Progenitor cell of endocrine pancreas (in vitro differentiated cells): ENCODE data around the gene PIK3R6. TPM values are rescaled to one million over a fixed set of nuclear protein-coding genes. Genes with fewer than 3 reads are reported as not detected.

ENCODE experiments used
- DNase-seq: peaks from one replicate; pipeline ENCODE4 v3.0.0; 2021; ENCODE audit warnings: low spot score; ENCODE audit not compliant: unreplicated experiment
- H3K27ac Mint-ChIP-seq: 2 replicates; pipeline ENCODE4 v1.8.0; 2021; ENCODE audit warnings: mild to moderate bottlenecking, moderate library complexity, mixed read lengths
- H3K27me3 Mint-ChIP-seq: 2 replicates; pipeline ENCODE4 v1.8.0; 2021; ENCODE audit warnings: mixed read lengths
- H3K36me3 Mint-ChIP-seq: 2 replicates; pipeline ENCODE4 v1.8.0; 2022; ENCODE audit warnings: mixed read lengths; ENCODE audit not compliant: insufficient read depth
- H3K4me1 Mint-ChIP-seq: 2 replicates; pipeline ENCODE4 v1.8.0; 2021; ENCODE audit warnings: low read depth, mixed read lengths
- H3K4me3 Mint-ChIP-seq: 2 replicates; pipeline ENCODE4 v1.8.0; 2021; ENCODE audit warnings: low read depth, mild to moderate bottlenecking, moderate library complexity, mixed read lengths
- H3K9me3 Mint-ChIP-seq: 2 replicates; pipeline ENCODE4 v1.8.0; 2021; ENCODE audit warnings: low read depth, mixed read lengths
- total RNA-seq: library from RNA; stranded (reverse); gene quantifications from 2 replicates; pipeline ENCODE4 v1.2.1, GENCODE V29; 2021
- TF ChIP-seq, protein P1 (sequence below): fragments of 200-600 bp; sonication (generic); IDR thresholded peaks from one replicate; pipeline ENCODE4 v1.5.0; 2021; ENCODE audit warnings: antibody characterized with exemption, mild to moderate bottlenecking; ENCODE audit not compliant: unreplicated experiment

The PIK3R6 gene
- total RNA-seq, 1 donor from 2014 or later = 0.07 TPM

DNA sequence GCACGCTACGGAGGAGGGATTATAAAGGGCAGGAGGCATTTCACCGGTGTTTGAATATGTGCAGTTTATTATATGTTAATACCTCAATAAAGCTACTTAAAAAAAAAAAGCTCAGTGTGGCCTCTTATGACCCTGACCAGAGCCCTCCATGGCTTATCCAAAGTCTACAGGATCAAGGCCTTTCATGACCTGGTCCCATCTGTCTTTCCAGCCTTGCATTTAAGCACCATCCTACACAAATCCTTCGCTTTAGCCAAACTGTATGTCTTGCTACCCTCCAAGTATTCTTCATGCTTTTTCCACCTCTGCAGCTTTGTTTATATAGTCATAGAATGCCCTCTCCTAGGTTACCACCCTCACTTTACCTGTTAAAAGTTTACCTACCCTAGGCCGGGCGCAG is 74.8 kb downstream of the PIK3R6 start:
- peaks cover 10% of the 10 kb centered on the region for H3K36me3 Mint-ChIP-seq
- no peak overlapping the region for H3K4me3 Mint-ChIP-seq

DNA sequence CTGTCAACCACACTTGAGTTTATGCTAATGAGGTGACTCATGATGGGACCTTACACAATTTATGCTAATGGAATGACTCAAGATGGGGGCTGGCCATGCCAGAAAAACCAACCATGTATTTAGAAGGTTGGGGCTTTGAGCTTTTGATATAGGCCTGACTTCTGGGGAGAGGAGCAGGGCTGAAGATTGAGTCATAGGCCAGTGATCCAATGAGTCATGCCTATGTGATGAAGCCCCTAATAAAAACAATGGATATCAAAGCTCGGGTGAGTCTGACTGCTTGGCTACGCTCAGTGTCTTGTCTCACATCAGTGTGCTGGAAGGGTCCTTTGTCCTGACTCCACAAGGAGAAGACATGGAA is 75.6 kb downstream of the PIK3R6 start:
- Mint-ChIP-seq H3K9me3 (peaks cover 6% of the 10 kb centered on the region), H3K27ac (no peak overlapping the region)
- DNase-seq = no peak

More for the DNA sequence above, 74.8 kb downstream of the PIK3R6 start:
- no peak overlapping the region for H3K27ac Mint-ChIP-seq
- no peaks in the 10 kb centered on the region for H3K27me3 Mint-ChIP-seq
- H3K9me3 Mint-ChIP-seq = peaks cover 6% of the 10 kb centered on the region
- no peak for DNase-seq
- H3K4me1 Mint-ChIP-seq = peaks cover 65% of the 10 kb centered on the region
- TF ChIP-seq, protein P1, sequence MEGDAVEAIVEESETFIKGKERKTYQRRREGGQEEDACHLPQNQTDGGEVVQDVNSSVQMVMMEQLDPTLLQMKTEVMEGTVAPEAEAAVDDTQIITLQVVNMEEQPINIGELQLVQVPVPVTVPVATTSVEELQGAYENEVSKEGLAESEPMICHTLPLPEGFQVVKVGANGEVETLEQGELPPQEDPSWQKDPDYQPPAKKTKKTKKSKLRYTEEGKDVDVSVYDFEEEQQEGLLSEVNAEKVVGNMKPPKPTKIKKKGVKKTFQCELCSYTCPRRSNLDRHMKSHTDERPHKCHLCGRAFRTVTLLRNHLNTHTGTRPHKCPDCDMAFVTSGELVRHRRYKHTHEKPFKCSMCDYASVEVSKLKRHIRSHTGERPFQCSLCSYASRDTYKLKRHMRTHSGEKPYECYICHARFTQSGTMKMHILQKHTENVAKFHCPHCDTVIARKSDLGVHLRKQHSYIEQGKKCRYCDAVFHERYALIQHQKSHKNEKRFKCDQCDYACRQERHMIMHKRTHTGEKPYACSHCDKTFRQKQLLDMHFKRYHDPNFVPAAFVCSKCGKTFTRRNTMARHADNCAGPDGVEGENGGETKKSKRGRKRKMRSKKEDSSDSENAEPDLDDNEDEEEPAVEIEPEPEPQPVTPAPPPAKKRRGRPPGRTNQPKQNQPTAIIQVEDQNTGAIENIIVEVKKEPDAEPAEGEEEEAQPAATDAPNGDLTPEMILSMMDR = no peak

DNA sequence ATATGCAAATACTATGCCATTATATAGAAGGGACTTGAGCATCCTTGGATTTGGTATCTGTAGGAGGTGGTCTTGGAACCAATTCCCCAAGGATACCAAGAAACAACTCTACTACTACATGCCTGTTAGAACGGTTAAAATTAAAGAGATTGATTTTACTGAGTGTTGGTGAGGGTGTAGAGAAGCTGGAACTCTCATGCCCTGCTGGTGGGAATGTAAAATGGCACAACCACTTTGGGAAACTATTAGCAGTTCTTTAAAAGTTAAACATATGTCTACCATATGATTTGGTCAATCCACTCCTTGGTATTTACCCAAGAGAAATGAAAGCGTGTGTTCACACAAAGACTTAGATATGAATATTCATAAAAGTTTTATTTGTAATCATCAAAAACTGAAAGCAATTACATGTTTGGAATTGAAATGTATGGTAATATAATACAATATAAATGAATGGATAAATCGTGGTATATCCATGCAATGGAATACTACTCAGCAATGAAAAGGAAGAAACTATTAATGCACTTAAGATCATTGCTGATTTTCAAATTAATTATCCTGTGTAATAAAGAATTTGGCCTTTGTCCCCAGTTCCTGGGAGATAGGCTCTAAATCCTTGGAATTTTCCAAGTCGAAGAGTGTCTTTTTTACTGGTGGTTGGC is 76.1 kb downstream of the PIK3R6 start:
- peaks cover 54% of the 10 kb centered on the region for H3K4me1 Mint-ChIP-seq
- DNase-seq = no peak
- peaks cover 6% of the 10 kb centered on the region for H3K9me3 Mint-ChIP-seq
- H3K36me3 Mint-ChIP-seq = peaks cover 10% of the 10 kb centered on the region
- peaks cover 4% of the 10 kb centered on the region for H3K27me3 Mint-ChIP-seq
- TF ChIP-seq, protein P1 = peak; percentile 51
- no peak overlapping the region for H3K27ac Mint-ChIP-seq
- no peak overlapping the region for H3K4me3 Mint-ChIP-seq

More for the DNA sequence above, 75.6 kb downstream of the PIK3R6 start:
- Mint-ChIP-seq H3K36me3 (peaks cover 10% of the 10 kb centered on the region), H3K4me1 (peaks cover 58% of the 10 kb centered on the region), H3K4me3 (no peak overlapping the region), H3K27me3 (peaks cover 2% of the 10 kb centered on the region)
- TF ChIP-seq, protein P1 = no peak

DNA sequence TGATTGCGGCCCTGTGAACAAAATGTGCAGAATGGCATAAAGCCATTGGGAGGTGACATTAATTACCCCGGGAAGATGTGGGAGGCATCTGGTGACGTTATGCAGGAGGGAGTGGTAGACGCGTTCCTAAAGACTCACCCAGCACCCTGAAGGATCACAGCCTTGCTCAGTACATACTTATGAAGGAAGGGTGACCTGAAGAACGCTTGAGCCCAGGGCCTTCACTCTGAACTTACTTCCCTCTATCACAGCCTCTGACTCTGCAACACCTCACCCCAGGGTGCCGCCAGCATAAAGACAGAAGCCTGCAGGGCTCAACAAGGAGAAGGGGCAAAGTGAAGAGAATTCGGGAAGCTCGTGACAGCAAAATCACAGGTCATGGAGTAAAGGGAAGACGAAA is 77.7 kb downstream of the PIK3R6 start:
- Mint-ChIP-seq H3K27ac (peak overlapping the region; percentile 71), H3K9me3 (peaks cover 6% of the 10 kb centered on the region), H3K4me3 (no peak overlapping the region), H3K36me3 (peaks cover 10% of the 10 kb centered on the region), H3K27me3 (peaks cover 7% of the 10 kb centered on the region), H3K4me1 (peaks cover 42% of the 10 kb centered on the region)
- DNase-seq = no peak
- TF ChIP-seq, protein P1 = no peak

DNA sequence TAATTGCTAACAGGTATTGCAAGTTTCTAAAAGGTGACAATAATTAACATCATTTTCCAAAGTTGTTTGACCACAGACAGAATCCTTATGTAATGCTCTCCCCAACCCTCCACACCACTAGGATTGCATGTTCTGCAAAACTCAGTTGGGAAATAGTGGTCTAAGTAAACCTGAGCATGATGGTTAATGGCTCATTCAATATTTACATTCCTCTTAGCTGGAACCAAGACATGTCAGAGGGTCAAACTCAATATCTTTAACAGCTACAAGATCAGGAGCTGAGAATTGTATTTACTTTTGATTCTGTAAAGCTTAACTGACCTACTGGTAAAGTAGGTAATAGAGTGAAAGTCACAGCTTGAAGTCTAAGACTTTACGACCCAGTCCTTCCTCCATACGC is 78.5 kb downstream of the PIK3R6 start:
- Mint-ChIP-seq H3K36me3 (peaks cover 10% of the 10 kb centered on the region), H3K9me3 (peaks cover 6% of the 10 kb centered on the region), H3K4me1 (peaks cover 39% of the 10 kb centered on the region), H3K4me3 (peak overlapping the region; percentile 1), H3K27me3 (peaks cover 9% of the 10 kb centered on the region), H3K27ac (peak overlapping the region; percentile 71)
- TF ChIP-seq, protein P1 = no peak
- no peak for DNase-seq
